ENCODE data around the gene MEGF11.
A peak's percentile ranks its signal among the peaks of the same experiment; 100 is the strongest.

GRCh38 chr15:66151809-66152208 is 101.7 kb downstream of the MEGF11 start:
- TF ChIP-seq CTCF (conservative IDR thresholded peaks at IDR 0.05; ENCODE audit: low read length): peak; percentile 38
- no peak for TF ChIP-seq EZH2phosphoT487 (IDR thresholded peaks at IDR 0.05; ENCODE audit: borderline replicate concordance)
